GM10248 (cell line): ENCODE data around the gene TSPY1.
"Not testable (repeated sequence)": the region's sequence is repeated elsewhere in the genome, so short reads cannot be mapped to it uniquely, and the experiment has no call there.

Experiments used
- CTCF ChIA-PET: fragments of 300-600 bp; sonication (Branson Sonifier 250); formaldehyde crosslinking; extraction: SDS; loops from one replicate; lab custom pipeline; 2021; ENCODE audit warnings: antibody characterized with exemption; lab: Yijun Ruan, JAX
- POLR2A ChIA-PET: fragments of 350-650 bp; sonication (Branson Sonifier 250); formaldehyde crosslinking; extraction: SDS; loops from one replicate; lab custom pipeline; 2020; ENCODE audit warnings: antibody characterized with exemption; lab: Yijun Ruan, JAX
- DNase-seq: peaks from one replicate; pipeline ENCODE4 v3.0.0; 2012; ENCODE audit errors: extremely low spot score

TSPY1 gene, protein sequence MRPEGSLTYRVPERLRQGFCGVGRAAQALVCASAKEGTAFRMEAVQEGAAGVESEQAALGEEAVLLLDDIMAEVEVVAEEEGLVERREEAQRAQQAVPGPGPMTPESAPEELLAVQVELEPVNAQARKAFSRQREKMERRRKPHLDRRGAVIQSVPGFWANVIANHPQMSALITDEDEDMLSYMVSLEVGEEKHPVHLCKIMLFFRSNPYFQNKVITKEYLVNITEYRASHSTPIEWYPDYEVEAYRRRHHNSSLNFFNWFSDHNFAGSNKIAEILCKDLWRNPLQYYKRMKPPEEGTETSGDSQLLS

DNA sequence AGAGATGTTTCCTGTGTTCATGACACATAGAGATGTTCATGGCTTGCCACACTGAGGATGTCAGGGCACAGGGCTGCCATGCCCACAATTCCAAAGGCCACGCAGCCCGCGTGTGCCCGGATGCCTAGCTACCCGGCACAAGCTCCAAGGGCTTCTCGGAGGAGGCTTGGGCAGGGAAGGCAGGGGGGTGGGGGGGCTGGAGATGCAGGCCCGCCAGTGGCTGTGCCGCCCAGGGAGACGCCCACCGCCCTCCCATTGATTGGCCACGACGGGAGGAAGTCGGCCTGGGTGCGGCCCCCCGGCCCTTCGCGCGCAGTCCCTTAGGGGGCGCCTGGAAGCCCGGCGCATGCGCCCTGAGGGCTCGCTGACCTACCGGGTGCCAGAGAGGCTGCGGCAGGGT lies at the start of gene TSPY1:
TSS of gene TSPY1 (plus strand) at position 301 of the 400 bp plus-strand sequence. CDS start at position 347, 46 bp downstream.
- CTCF ChIA-PET, POLR2A ChIA-PET, DNase-seq: not testable (repeated sequence)

DNA sequence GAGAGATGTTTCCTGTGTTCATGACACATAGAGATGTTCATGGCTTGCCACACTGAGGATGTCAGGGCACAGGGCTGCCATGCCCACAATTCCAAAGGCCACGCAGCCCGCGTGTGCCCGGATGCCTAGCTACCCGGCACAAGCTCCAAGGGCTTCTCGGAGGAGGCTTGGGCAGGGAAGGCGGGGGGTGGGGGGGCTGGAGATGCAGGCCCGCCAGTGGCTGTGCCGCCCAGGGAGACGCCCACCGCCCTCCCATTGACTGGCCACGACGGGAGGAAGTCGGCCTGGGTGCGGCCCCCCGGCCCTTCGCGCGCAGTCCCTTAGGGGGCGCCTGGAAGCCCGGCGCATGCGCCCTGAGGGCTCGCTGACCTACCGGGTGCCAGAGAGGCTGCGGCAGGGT lies 20.2 kb downstream of the TSPY1 start, which contains the start of gene TSPY9:
TSS of gene TSPY9 (plus strand) at position 301 of the 400 bp plus-strand sequence. CDS start at position 347, 46 bp downstream.
- POLR2A ChIA-PET, DNase-seq, CTCF ChIA-PET: not testable (repeated sequence)

DNA sequence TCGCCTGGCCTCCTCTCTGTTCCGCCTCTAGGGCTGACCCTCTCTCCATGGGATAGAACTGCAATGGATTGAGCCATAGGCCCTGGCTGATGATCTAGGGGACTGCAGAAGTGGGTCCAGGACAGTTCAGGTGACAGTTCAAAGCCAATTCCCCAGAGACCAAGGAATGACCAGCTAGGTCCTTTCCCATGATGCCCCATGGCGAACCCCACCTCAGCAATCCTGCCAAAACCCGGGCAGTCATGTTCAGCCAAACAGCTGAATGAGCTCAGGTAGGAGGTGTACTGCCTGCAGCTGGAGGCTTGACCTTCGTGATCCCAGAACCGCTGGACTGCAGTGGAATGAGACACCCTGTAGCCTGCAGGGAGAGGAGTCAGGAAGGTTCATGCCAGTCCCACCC lies 37.6 kb downstream of the TSPY1 start:
- POLR2A ChIA-PET, CTCF ChIA-PET, DNase-seq: not testable (repeated sequence)

DNA sequence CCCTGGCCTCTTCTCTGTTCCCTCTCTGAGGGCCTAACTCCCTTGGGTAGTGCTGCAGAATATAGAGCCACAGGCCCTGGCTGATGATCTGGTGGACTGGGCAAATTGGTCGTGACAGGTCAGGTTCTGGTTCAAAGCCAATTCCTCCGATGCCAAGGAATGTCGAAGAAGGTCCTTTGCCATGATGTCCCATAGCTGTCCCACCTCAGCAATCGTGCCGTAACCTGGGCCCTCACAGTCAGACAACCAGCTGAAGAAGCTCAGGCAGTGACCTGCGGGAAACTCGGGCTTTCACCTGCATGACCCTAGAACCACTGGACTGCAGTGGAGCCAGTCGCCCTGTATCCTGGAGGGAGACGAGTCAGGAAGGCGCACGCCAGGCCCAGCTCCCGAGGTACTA lies 49.5 kb downstream of the TSPY1 start:
- POLR2A ChIA-PET, CTCF ChIA-PET, DNase-seq: not testable (repeated sequence)
